A549 (cell line): ENCODE measurements around the gene GPRC5A. TPM values are rescaled to one million over a fixed set of nuclear protein-coding genes. Genes with fewer than 3 reads are reported as not detected.
A peak's percentile ranks its signal among the peaks of the same experiment; 100 is the strongest.

Experiments
- ATAC-seq, 2 experiments: fragments of 200-7000 bp in 1 of 2; fragments of >200 bp in 1 of 2; cut with Nextera tagmentation in 1 of 2; cut with Tn5 transposase in 1 of 2; 3 replicates each; pipeline versions ENCODE4 v1.8.0 to v1.9.1; 2018 to 2020; ENCODE audit warnings: mild to moderate bottlenecking in 1 of 2, moderate library complexity in 1 of 2
- CTCF ChIA-PET: fragments of 300-600 bp; sonication (Branson Sonifier 250); formaldehyde crosslinking; extraction: SDS; loops from one replicate; lab custom pipeline; 2021; ENCODE audit warnings: antibody characterized with exemption, inconsistent platforms; lab: Yijun Ruan, JAX
- POLR2A ChIA-PET: fragments of 350-600 bp; formaldehyde crosslinking; extraction: SDS; loops from one replicate; lab custom pipeline; 2021; ENCODE audit warnings: antibody characterized with exemption, inconsistent platforms; lab: Yijun Ruan, JAX
- DNase-seq, 2 experiments: peaks; one replicate each; pipeline versions ENCODE4 v3.0.0 to v3.0.0-alpha.2; 2011 to 2016; ENCODE audit warnings: low read depth in 1 of 2, low spot score in 1 of 2
- FAIRE-seq: peaks from 2 replicates; lab custom pipeline; 2011; peaks lifted over from hg19 to GRCh38; lab: Jason Lieb, UNC
- H3K27ac ChIP-seq, 2 experiments: fragments of >200 bp; sonication (Bioruptor Twin); formaldehyde crosslinking; 3 replicates each; pipeline ENCODE4 v1.5.1; 2016 to 2017
- H3K4me1 ChIP-seq: fragments of >200 bp; sonication (Bioruptor Twin); formaldehyde crosslinking; 3 replicates; pipeline ENCODE4 v1.6.1; 2016
- H3K4me2 ChIP-seq: fragments of >200 bp; sonication (Bioruptor Twin); formaldehyde crosslinking; 3 replicates; pipeline ENCODE4 v1.6.1; 2016
- H3K4me3 ChIP-seq: fragments of >200 bp; sonication (Bioruptor Twin); formaldehyde crosslinking; 3 replicates; pipeline ENCODE4 v1.5.1; 2016
- H3K9me3 ChIP-seq: fragments of >200 bp; sonication (Bioruptor Twin); formaldehyde crosslinking; 3 replicates; pipeline ENCODE4 v1.6.1; 2016
- BHLHE40 ChIP-seq: IDR thresholded peaks from 2 replicates; pipeline ENCODE4 v1.6.1; 2012; ENCODE audit warnings: low read depth, low read length, inconsistent platforms
- CEBPB ChIP-seq, 2 experiments: fragments of >200 bp in 1 of 2; sonication (Bioruptor Twin) in 1 of 2; formaldehyde crosslinking in 1 of 2; IDR thresholded peaks; 2 replicates each; pipeline ENCODE4 v1.6.1; 2012 to 2016
- CHD2 ChIP-seq: fragments of 150-350 bp; IDR thresholded peaks from 2 replicates; pipeline ENCODE4 v1.6.1; 2014; ENCODE audit warnings: low read length; ENCODE audit not compliant: partially characterized antibody
- EHF ChIP-seq: fragments of 250-450 bp; sonication (Bioruptor Pico); IDR thresholded peaks from 2 replicates; pipeline ENCODE4 v1.5.0; 2020; ENCODE audit warnings: mild to moderate bottlenecking
- EP300 ChIP-seq, 2 experiments: fragments of >200 bp; sonication (Bioruptor Twin); formaldehyde crosslinking; IDR thresholded peaks; 2 replicates in 1 of 2; 3 replicates in 1 of 2; pipeline ENCODE4 v1.6.1; 2016 to 2017
- FOSB ChIP-seq: fragments of 250-450 bp; sonication (Bioruptor Pico); IDR thresholded peaks from 2 replicates; pipeline ENCODE4 v1.5.0; 2020; ENCODE audit warnings: mild to moderate bottlenecking, moderate library complexity
- FOSL2 ChIP-seq, 2 experiments: fragments of 450-650 bp in 1 of 2; fragments of >200 bp in 1 of 2; sonication (Bioruptor Twin) in 1 of 2; formaldehyde crosslinking; IDR thresholded peaks; 2 replicates each; pipeline versions ENCODE4 v1.5.0 to v1.6.1; 2016 to 2020; ENCODE audit warnings: mild to moderate bottlenecking in 1 of 2, moderate library complexity in 1 of 2
- FOXS1 ChIP-seq: fragments of 250-450 bp; sonication (Bioruptor Pico); IDR thresholded peaks from 2 replicates; pipeline ENCODE4 v1.5.0; 2020; ENCODE audit warnings: mild to moderate bottlenecking, moderate library complexity
- GATA3 ChIP-seq: IDR thresholded peaks from 2 replicates; pipeline ENCODE4 v1.6.1; 2012; ENCODE audit warnings: borderline replicate concordance
- HOXA7 ChIP-seq: fragments of 250-450 bp; sonication (Bioruptor Pico); IDR thresholded peaks from 2 replicates; pipeline ENCODE4 v1.5.0; 2020; ENCODE audit warnings: mild to moderate bottlenecking, moderate library complexity
- JUN ChIP-seq, 2 experiments: fragments of >200 bp; sonication (Bioruptor Twin); formaldehyde crosslinking; IDR thresholded peaks; 2 replicates in 1 of 2; 3 replicates in 1 of 2; pipeline ENCODE4 v1.6.1; 2016 to 2017
- JUNB ChIP-seq: fragments of >200 bp; sonication (Bioruptor Twin); formaldehyde crosslinking; IDR thresholded peaks from 2 replicates; pipeline ENCODE4 v1.6.1; 2016
- POLR2AphosphoS2 ChIP-seq: conservative IDR thresholded peaks from 2 replicates; pipeline ENCODE4 v1.6.1; 2012; ENCODE audit warnings: low read length, improper control_type of control experiment, inconsistent platforms
- RARB ChIP-seq: fragments of 250-450 bp; sonication (Bioruptor Pico); IDR thresholded peaks from 2 replicates; pipeline ENCODE4 v1.8.0; 2021; ENCODE audit warnings: mild to moderate bottlenecking, moderate library complexity
- REST ChIP-seq: fragments of 200-600 bp; sonication (generic); IDR thresholded peaks from 2 replicates; pipeline ENCODE4 v1.6.1; 2016; ENCODE audit warnings: antibody characterized with exemption, mild to moderate bottlenecking, moderate library complexity
- RFX5 ChIP-seq: fragments of 450-650 bp; IDR thresholded peaks from 2 replicates; pipeline ENCODE4 v1.7.1; 2014; ENCODE audit warnings: antibody characterized with exemption, mild to moderate bottlenecking, moderate library complexity
- SMC3 ChIP-seq: fragments of >200 bp; sonication (Bioruptor Twin); formaldehyde crosslinking; IDR thresholded peaks from 3 replicates; pipeline ENCODE4 v1.6.1; 2018; ENCODE audit warnings: inconsistent platforms
- TP53 ChIP-seq: fragments of 250-450 bp; sonication (Bioruptor Pico); IDR thresholded peaks from 2 replicates; pipeline ENCODE4 v1.5.0; 2021; ENCODE audit warnings: mild to moderate bottlenecking, moderate library complexity
- USF2 ChIP-seq: fragments of 450-650 bp; IDR thresholded peaks from 2 replicates; pipeline ENCODE4 v1.6.1; 2014; ENCODE audit warnings: antibody characterized with exemption
- ZFP36 ChIP-seq: fragments of 450-650 bp; IDR thresholded peaks from 2 replicates; pipeline ENCODE4 v1.6.1; 2014; ENCODE audit warnings: borderline replicate concordance; ENCODE audit not compliant: partially characterized antibody
- WGBS: methylation state at CpG from one replicate; pipeline ENCODE4 v1.1.6; 2017; ENCODE audit errors: missing lambda C conversion rate; 5-methylcytosine and 5-hydroxymethylcytosine counted together
- polyA plus RNA-seq, 4 experiments: library from polyadenylated mRNA; depleted of rRNA in 3 of 4; stranded (reverse); fragments of >200 nt; fragmentation: RNase III in 1 of 4; extraction: RNeasy Plus Mini Kit Qiagen cat#74134 plus additional on column Dnase treatment in 1 of 4; gene quantifications; 2 replicates in 3 of 4; 3 replicates in 1 of 4; pipeline ENCODE4 v1.2.3, GENCODE V29; 2011 to 2017
- TF ChIP-seq, protein P1 (sequence below): fragments of 150-350 bp; IDR thresholded peaks from 2 replicates; pipeline ENCODE4 v1.6.1; 2014; ENCODE audit warnings: low read depth, mild to moderate bottlenecking, low read length
- TF ChIP-seq, protein P2 (sequence below): fragments of 250-450 bp; sonication (Bioruptor Pico); IDR thresholded peaks from 2 replicates; pipeline ENCODE4 v1.5.0; 2021; ENCODE audit warnings: mild to moderate bottlenecking, moderate library complexity, borderline replicate concordance

Gene GPRC5A
- polyA plus RNA-seq, 2 of the 4 experiments (the other 2 are of a cell fraction) = 173 to 296 TPM

GRCh38 chr12:12898911-12899511 lies 7.6 kb downstream of the GPRC5A start:
- no peak overlapping the region for H3K4me3 ChIP-seq
- CTCF ChIA-PET = interaction anchor here (0.7 to 7.7 kb wide), 7 partner anchors 17 to 111 kb away, joined by 3 to 48 read pairs (median 6); partner anchors contain the start of gene DDX47
- FAIRE-seq = no peak
- POLR2A ChIA-PET = interaction anchor here (3.2 kb wide), 1 partner anchor 8 kb away, joined by 19 read pairs; the partner anchor contains the start of gene GPRC5A
- WGBS = 75% methylated on average over 8 of the region's 8 CpGs
- peaks cover 96% of the 10 kb centered on the region for H3K4me1 ChIP-seq
- no peak for DNase-seq
- peak overlapping the region; percentile 27 to 85 for H3K27ac ChIP-seq
- H3K4me2 ChIP-seq = peak overlapping the region; percentile 89
- no peak for TF ChIP-seq FOXS1
- TF ChIP-seq ZFP36 = no peak
- TF ChIP-seq TP53 = no peak
- TF ChIP-seq, protein P1, sequence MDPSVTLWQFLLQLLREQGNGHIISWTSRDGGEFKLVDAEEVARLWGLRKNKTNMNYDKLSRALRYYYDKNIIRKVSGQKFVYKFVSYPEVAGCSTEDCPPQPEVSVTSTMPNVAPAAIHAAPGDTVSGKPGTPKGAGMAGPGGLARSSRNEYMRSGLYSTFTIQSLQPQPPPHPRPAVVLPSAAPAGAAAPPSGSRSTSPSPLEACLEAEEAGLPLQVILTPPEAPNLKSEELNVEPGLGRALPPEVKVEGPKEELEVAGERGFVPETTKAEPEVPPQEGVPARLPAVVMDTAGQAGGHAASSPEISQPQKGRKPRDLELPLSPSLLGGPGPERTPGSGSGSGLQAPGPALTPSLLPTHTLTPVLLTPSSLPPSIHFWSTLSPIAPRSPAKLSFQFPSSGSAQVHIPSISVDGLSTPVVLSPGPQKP = no peak
- TF ChIP-seq REST = no peak
- TF ChIP-seq, all 56 proteins: peak for 0
- no peaks in the 10 kb centered on the region for H3K9me3 ChIP-seq
- ATAC-seq = no peak

- DNase-seq (peak in 1 of 2 experiments; percentile 76), FAIRE-seq (peak; percentile 79)
- TF ChIP-seq RFX5 (no peak), HOXA7 (CRISPR knock-in tag) (peak; percentile 63; the same call in 1 of the 2 replicates), FOSB (CRISPR knock-in tag) (peak; percentile 73; the same call in 1 of the 2 replicates), USF2 (peak; percentile 22; the same call in 1 of the 2 replicates), JUNB (peak; percentile 81), RARB (peak; percentile 64; the same call in 1 of the 2 replicates), BHLHE40 (no peak), FOSL2 (IDR thresholded peaks at IDR 0.05) (peak; percentile 50; the same call in 1 of the 2 replicates), FOSL2 (CRISPR knock-in tag; IDR thresholded peaks at IDR 0.05) (peak; percentile 81), JUN (IDR thresholded peaks at IDR 0.05) (peak; percentile 26 to 46; a peak in 1 of 5 replicates), SMC3 (no peak), CEBPB (IDR thresholded peaks at IDR 0.05) (0 out of 4 replicates have a peak, but pooled peaks of 1 of the 2 experiments have one; percentile 30), GATA3 (peak; percentile 28; the same call in 1 of the 2 replicates), POLR2AphosphoS2 (peak; percentile 92; the same call in 1 of the 2 replicates), EHF (CRISPR knock-in tag) (no peak), EP300 (IDR thresholded peaks at IDR 0.05) (no peak), CHD2 (no peak)
- TF ChIP-seq, protein P2, sequence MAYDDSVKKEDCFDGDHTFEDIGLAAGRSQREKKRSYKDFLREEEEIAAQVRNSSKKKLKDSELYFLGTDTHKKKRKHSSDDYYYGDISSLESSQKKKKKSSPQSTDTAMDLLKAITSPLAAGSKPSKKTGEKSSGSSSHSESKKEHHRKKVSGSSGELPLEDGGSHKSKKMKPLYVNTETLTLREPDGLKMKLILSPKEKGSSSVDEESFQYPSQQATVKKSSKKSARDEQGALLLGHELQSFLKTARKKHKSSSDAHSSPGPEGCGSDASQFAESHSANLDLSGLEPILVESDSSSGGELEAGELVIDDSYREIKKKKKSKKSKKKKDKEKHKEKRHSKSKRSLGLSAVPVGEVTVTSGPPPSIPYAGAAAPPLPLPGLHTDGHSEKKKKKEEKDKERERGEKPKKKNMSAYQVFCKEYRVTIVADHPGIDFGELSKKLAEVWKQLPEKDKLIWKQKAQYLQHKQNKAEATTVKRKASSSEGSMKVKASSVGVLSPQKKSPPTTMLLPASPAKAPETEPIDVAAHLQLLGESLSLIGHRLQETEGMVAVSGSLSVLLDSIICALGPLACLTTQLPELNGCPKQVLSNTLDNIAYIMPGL (CRISPR knock-in tag) = no peak
- TF ChIP-seq, all 56 proteins: peak for 10
- ChIA-PET POLR2A (interaction anchor here (3.2 kb wide), 1 partner anchor 9 kb away, joined by 19 read pairs; the partner anchor contains the start of gene GPRC5A), CTCF (interaction anchor here (0.9 to 7.7 kb wide), 7 partner anchors 8 to 112 kb away, joined by 3 to 48 read pairs (median 10); partner anchors contain the start of genes DDX47 and GPRC5A)
- H3K9me3 ChIP-seq = no peaks in the 10 kb centered on the region
- H3K27ac ChIP-seq = peak overlapping the region; percentile 84 to 85
- peak overlapping the region; percentile 89 for H3K4me2 ChIP-seq
- H3K4me3 ChIP-seq = 0 out of 3 replicates have a peak overlapping the region, but pooled peaks have one; percentile 0
- peaks cover 98% of the 10 kb centered on the region for H3K4me1 ChIP-seq
- 40% methylated on average over 10 of the region's 10 CpGs for WGBS
- ATAC-seq = peak; percentile 33 to 64
Observed at GRCh38 chr12:12899530-12900380, 8.4 kb downstream of the GPRC5A start.
